Endometrial microvascular endothelial cells (primary cell): ENCODE data around the gene AURKB. TPM values are rescaled to one million over a fixed set of nuclear protein-coding genes. Genes with fewer than 3 reads are reported as not detected.
"Not testable (repeated sequence)": the region's sequence is repeated elsewhere in the genome, so short reads cannot be mapped to it uniquely, and the experiment has no call there.

Experiments
- in situ Hi-C: cut with HindIII; loops from 2 replicates; pipeline ENCODE4 v1.10.0; 2017; ENCODE audit warnings: low sequenced_read_pairs, low pct_unique_long_range_greater_than_20kb; ENCODE audit errors: inconsistent ontology term
- total RNA-seq: library from RNA; depleted of rRNA; stranded (reverse); fragments of >200 nt; gene quantifications from one replicate; pipeline ENCODE4 v1.2.3, GENCODE V29; 2015; ENCODE audit errors: inconsistent ontology term

AURKB gene
- total RNA-seq, result 100 TPM

DNA sequence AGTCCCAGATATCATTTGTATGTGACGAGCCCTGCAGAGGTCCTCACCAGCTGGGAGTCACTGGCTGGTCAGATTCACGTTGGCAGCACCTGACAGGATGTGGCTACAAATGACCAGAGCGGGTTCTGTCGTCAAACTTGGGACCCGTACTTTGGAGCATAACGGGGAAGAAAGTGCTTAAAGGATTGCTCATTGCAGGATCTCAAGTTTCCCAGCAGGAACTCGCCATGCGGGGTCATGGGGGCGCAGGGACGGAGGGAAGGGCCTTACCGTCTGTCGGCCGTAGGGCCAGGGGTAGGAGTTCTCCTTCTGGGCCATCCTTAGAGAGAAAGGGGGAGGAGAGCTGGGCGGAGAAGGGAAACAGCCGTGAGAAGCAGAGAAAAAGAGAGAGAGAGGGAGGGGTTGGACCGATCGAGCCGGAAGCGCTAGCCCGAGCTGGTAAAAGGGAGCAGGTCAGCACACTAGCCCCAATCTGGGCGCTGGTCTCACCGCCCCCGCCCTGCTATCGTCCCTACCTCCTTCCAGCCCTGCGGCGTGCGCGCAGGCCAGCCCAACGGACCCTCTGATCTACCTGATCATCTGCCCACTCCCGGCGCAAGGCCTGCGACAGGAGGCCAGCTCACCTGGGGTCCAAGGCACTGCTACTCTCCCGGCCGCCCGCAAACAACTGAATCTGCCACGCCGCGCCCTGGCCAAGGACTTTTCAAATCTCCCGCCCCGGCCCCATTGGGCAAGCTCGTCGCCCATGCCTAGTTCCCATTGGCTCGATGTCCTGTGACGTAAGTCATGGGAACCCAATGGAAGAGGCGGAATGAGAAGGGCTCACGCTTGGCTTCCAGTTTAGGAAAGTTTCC lies at the start of gene AURKB:
Gene AURKB, minus strand, starts transcription at position 669 of the 854 bp plus-strand sequence. Its CDS starts 351 bp downstream, at position 318.
- in situ Hi-C loops, result no loop called here

DNA sequence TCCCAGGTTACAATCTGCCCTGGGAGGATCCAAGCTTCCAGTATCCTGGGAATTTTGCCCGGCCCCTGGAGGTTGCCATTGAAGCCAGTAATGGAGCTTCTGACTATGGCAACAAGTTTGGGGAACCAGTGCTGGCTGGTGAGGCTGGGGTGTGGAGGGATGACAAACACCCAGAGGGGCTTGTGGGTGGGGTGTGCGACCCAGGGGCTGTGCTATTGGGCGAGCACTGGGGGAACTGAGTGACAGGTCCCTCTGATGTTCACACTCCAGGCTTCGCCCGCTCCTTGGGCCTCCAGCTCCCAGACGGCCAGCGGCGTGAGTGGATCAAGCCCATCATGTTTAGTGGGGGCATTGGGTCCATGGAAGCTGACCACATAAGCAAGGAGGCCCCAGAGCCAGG lies 47.4 kb upstream of the AURKB start:
- in situ Hi-C loops, result no loop called here

DNA sequence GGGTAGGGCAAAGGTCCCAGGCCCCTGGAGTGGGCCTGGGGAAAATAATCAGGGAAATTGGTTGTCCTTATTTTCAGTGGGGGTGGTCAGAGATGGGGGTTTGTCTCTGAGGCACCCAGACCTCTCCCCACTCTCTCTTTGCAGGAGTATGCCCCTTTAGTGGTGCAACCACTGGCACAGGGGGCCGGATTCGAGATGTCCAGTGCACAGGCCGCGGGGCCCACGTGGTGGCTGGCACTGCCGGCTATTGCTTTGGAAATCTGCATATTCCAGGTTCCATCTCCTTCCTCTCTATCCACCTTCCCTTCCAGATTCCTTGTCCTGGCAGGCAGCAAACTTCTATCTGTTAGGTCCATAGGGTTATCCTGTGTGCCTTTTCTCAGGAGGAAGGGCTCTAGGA lies 46.3 kb upstream of the AURKB start:
- in situ Hi-C loops, result no loop called here

DNA sequence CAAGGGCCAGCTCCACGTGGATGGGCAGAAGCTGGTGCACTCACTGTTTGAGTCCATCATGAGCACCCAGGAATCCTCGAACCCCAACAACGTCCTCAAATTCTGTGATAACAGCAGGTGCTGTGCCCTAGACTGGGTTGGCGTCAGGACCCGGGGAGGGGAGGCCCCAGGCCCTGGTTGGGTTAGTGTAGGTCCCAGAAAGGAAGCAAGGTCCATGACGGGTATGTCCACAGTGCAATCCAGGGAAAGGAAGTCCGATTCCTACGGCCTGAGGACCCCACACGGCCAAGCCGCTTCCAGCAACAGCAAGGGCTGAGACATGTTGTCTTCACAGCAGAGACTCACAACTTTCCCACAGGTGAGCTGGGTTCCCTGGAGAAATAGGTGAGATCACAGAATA lies 45.9 kb upstream of the AURKB start:
- in situ Hi-C loops, result no loop called here

DNA sequence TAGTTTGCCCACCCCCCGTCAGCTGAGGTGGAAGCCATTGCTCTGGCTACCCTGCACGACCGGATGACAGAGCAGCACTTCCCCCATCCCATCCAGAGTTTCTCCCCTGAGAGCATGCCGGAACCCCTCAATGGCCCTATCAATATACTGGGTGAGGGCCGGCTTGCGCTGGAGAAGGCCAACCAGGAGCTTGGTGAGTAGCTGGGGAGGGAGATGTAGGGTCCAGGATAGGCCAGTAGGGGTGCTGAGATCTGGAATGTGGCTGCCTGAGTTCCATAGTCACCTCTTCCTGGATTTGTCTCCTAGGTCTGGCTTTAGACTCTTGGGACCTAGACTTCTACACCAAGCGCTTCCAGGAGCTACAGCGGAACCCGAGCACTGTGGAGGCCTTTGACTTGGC lies 45.1 kb upstream of the AURKB start:
- in situ Hi-C loops, result no loop called here

DNA sequence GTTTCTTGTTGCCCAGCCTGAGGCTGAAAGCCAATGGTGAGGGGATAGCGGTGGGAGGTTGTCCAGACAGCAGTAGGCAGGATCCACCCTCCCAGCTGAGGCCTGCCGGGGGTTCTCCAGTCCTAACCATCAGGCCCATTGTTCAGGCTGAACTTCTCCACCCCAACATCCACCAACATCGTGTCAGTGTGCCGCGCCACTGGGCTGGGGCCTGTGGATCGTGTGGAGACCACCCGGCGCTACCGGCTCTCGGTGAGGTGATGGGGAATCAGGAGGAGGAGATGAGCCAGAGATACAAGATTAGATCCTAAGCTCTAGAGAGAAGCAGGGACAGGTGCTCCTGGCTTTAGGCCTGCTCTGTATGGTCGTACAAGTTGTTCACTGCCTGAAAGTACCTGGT lies 44.5 kb upstream of the AURKB start:
- in situ Hi-C loops, result no loop called here

DNA sequence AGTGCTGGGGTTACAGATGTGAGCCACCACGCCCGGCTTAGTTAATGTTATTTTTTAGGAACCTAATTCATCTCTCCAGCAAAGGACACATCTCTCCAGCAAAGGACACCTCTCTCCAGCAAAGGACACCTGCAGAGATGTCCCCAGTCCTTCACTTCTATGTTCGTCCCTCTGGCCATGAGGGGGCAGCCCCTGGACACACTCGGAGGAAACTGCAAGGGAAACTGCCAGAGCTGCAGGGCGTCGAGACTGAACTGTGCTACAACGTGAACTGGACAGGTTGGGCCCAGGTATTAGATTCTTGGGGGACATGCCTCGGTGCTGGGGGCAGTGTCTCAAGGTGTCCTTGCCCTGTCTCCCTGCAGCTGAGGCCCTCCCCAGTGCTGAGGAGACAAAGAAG lies 43.4 kb upstream of the AURKB start:
- in situ Hi-C loops, result no loop called here

DNA sequence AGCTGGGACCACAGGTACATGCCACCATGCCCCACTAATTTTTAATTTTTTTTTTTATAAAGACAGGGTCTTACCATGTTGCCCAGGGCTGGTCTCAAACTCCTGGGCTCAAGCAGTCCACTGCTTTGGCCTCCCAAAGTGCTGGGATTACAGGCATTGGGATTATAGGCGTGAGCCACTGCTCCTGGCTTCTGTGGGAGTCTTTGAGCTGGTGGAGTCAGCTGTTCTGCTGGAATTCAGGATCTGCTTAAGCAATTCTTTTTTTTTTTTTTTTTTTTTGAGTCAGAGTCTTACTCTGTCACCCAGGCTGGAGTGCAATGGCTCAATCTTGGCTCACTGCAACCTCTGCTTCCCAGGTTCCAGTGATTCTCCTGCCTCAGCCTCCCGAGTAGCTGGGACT lies 41.0 kb upstream of the AURKB start:
- in situ Hi-C loops, result not testable (repeated sequence)

DNA sequence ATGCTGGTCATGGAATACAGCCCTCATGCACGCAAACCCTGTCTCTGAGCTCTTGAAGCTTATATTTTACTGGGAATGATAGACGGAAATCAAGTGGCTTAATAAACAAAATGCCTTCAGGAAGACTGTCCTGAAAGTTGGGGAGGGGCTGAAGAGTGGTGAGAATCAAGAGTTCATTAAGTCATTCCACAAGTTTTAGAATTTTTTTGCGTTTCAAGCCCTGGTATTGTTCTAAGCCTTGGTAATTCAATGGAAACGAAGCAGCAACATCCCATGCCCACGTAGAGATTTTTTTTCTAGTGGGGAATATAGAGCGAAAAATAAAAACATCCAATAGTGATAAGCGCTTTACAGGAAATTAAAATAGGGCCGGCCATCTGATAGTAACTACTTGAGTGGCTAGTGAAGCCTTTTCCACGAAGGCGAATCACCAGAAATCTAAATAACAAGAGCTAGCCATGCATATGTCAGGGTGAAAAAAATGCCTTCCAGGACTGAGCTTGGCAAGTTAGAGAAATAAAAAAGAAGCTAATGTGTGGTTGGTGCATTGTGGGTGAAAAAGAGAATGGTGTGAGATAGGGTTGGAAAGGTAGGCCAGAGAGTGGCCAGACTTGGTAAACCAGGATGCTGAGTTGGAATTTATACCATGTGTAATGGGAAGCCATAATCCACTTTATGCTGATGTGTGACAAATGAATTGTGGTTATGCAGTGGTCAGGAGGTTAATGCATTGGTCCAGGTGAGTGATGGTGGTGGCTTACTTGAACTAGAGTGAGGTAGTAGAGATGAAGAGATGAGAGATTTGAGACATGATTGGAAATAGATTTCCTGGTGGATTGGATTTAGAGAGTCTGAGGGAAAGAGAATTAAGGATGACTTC lies 39.5 kb upstream of the AURKB start:
- in situ Hi-C loops, result no loop called here

DNA sequence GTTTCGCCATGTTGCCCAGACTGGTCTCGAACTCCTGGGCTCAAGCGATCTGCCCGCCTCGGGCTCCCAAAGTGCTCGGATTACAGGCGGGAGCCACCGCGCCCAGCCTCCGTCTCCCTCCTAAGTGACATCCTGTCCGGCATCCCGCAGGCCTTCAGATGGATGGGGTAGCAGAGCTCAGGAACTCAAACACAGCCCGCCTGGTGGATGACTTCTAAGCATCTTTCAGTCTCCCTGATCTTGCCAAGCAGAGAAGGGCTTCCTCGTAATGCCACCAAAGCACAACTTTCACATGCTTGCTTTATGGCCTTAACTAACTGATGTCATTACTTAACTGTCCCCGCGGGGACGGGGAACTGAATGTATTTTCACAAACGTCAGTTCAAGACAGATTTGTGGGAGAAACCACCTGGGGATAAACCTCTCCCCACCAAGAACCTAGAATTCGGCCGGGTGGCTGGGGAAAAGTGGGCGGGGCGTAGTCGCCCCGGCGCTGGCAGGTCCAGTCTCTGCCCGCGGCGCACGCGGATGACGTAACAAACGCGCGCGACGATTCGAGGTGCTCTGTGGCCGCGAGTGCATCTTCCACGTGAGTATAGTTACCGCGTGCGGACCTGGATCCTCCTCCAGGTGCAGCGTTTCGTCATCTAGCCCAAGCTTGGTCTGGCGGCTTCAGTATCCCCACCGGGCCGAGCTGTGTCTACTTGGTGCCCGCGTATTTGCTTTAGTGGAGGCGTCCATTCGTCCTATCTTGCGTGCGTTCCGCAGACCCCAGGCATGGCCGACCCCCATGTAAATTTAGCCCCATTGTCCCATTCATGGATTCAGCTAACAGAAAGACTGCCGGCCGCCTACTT lies 38.6 kb upstream of the AURKB start, which contains the start of gene PFAS:
Gene PFAS, plus strand, starts transcription at position 539 of the 857 bp plus-strand sequence. CDS start 4,649 bp downstream, outside the sequence.
- in situ Hi-C loops, result no loop called here

DNA sequence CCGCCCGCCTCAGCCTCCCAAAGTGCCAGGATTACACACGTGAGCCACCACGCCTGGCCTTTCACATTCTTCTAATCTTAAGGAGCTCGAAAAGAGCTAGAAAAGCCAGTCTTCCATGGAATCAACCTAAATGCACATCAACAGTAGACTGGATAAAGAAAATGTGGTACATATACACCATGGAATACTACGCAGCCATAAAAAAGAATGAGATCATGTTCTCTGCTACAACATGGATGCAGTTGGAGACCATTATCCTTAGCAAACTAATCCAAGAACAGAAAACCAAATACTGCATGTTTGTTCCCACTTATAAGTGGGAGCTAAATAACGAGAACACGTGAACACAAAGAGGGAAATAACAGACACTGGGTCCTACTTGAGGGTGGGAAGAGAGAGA lies 34.4 kb upstream of the AURKB start:
- in situ Hi-C loops, result no loop called here

DNA sequence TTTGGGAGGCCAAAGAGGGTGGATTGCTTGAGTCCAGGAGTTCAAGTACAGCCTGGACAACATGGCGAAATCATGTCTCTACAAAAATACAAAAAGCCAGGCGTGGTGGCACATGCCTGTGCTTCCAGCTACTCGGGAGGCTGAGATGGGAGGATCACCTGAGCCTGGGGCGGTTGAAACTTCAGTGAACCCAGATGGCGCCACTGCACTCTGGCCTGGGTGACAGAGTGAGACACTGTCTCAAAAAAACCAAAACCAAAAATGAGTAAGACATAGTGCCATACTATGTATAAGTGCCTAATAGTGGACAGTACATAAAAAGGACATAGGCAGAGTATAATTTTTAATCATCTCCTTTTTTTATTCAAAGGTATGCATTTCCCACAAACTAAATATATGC lies 33.5 kb upstream of the AURKB start:
- in situ Hi-C loops, result no loop called here

DNA sequence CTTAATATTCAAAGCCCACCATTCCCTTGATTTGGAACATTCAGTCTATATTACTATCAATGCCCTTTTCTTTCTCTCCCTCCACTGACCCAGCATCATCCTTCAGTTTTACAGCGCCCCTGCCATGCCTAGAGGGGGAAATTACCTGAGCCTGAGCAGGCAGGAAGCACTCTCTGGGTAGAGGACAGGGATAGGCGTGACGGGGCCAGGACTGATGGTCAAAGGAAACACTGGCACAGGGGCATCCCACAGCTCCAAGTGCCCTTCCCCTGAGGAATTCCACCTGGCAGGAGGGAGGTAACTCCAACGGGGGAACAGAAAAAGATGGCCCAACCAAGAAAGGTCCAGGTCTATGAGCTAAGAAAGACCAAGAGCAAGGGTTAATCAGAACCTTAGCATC lies 27.5 kb upstream of the AURKB start:
- in situ Hi-C loops, result no loop called here

DNA sequence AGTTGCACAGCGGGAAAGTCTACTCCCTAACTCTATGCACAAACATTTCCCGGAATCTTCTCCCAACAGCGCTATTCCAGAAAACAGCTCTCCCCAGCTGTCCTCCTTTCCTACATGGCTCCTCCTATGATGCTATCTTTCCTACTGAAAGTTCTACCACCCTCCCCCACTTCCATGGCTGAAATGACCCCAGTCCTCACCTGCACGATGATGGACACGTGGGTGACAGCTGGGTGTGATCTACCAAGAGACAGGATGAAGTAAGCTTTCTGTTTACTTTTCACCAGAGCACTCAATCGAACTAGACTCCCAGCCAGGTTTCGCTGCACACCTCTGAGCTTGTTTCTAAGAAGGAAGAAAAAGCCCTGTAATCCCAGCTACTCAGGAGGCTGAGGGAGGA lies 26.8 kb upstream of the AURKB start:
- in situ Hi-C loops, result no loop called here

DNA sequence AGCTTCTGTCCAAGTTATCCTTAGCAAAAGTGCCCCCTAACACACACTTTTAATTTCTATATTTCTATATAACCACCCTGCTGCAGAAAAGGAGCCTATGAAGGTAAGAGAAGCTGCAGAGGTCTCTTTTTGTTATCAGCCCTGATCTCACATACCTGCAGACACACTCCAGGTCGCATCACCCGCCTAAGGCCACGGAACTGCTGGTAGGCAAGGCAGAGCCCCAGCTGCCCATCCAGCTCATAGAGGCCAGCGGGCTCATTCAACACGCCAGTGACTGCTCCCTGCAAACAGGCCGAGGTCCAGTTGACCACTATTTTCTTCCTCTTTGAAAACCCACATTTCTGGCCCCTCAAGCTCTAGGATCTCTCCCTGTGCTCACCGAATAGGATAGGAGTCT lies 25.3 kb upstream of the AURKB start:
- in situ Hi-C loops, result no loop called here

DNA sequence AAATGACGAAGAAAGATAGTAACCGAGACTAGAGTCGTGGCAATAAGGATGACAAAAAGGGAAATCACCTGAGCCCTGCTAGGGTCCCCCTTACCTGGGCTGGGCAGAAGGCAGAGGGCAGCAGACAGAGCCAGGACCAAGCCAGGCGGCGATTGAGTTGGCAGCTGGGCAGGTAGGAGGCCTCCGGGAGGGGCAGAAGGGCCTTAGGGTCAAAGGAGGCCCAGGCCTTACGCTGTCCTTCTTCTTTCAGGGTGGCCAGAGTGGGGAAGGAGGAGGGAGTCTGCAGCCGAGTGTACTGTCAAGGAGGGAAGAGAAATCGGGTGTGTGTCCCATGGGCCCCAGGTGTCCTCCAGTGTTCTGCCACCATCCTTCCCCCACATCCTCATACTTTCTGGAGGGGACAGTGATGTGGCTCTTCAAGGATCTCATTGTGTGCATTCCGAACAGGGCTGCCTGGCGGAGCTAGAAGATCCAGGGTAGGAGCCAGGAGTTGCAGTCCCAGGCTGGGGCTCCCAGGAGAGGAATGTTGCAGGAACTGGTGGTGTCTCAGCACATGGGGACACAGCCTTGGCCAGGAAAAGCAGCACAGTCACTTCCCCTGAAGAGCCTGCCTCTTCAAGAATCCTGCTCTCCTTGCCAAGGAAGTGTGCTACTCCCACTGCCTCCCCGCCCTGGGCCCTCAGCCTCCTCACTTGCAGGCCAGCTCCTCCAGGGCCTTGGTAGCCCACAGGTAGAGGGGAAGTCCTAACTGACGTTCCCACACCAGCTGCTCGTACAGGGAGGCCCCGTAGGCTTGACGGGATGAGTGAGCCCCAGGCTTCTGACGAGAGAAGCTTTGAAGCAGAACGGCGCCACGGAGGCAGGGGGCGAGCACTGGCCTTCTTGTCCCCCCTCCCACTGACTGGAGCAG lies 24.2 kb upstream of the AURKB start:
- in situ Hi-C loops, result no loop called here

DNA sequence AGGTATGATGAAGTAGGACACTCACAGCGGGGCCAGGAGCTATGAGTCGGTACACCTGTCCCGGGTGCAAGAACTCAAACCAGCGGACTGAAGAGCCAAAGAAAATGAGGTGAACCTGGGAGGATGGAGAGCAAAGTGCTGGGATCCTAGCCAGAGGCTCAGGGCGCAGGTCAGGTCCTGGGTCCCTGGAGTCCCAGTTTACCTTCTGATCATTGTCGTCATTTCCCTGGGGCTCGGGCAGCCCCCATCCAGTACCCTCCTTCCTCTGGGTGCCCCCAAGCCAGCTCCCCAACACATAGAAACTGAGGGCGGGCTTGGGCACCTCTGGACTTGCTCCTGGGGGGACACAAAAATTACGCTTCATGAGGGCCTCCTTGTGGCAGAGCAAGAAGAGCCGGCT lies 21.3 kb upstream of the AURKB start:
- in situ Hi-C loops, result no loop called here

DNA sequence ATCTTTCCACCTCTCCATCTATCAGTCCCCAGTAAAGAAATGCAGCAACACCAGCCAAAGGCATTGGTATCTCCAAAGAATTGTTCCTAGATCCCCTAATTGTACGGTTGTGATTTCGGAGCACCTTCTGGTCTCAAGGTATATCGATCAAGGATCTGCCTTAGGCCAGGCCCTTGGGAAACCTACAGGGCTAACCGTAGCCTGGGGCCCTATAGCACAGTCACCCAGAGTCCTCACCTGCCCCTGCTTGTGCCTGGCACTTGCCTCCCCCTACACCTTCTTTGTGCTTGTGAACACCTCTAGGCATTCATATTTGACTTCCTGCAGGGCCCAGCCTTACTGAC lies 16.8 kb upstream of the AURKB start:
- in situ Hi-C loops, result no loop called here
